CD4-positive, alpha-beta memory T cell (primary cell): Measurements from ENCODE around the gene HSPB6. TPM values are rescaled to one million over a fixed set of nuclear protein-coding genes. Genes with fewer than 3 reads are reported as not detected.

Experiments used
- CTCF ChIA-PET: fragments of 350-600 bp; sonication (Branson Sonifier 250); formaldehyde crosslinking; loops from one replicate; lab custom pipeline; 2021; ENCODE audit warnings: inconsistent platforms; ENCODE audit not compliant: partially characterized antibody; lab: Charles Lee
- POLR2A ChIA-PET: fragments of 350-600 bp; sonication (Branson Sonifier 250); formaldehyde crosslinking; loops from one replicate; lab custom pipeline; 2021; ENCODE audit not compliant: partially characterized antibody; lab: Charles Lee
- DNase-seq, 5 donors: peaks; one replicate each; pipeline versions ENCODE4 v3.0.0 to v3.0.0-alpha.2; 2020 to 2022; ENCODE audit warnings: mixed read lengths in 1 of 5
- H3K27ac ChIP-seq: one replicate; pipeline ENCODE4 v1.7.0; 2013; ENCODE audit warnings: low read depth, low read length
- H3K27me3 ChIP-seq: 2 replicates; pipeline ENCODE4 v1.7.0; 2013; ENCODE audit warnings: mild to moderate bottlenecking, low read length, moderate library complexity; ENCODE audit not compliant: insufficient read depth
- H3K36me3 ChIP-seq: 2 replicates; pipeline ENCODE4 v1.7.0; 2013; ENCODE audit warnings: mild to moderate bottlenecking, low read length, moderate library complexity; ENCODE audit not compliant: insufficient read depth
- H3K4me1 ChIP-seq: 2 replicates; pipeline ENCODE4 v1.7.0; 2013; ENCODE audit warnings: mild to moderate bottlenecking, low read length, moderate library complexity; ENCODE audit not compliant: insufficient read depth
- H3K4me3 ChIP-seq, 2 donors: one replicate each; pipeline ENCODE4 v1.7.0; 2013; ENCODE audit warnings: low read length in 2 of 2, mild to moderate bottlenecking in 1 of 2
- H3K9me3 ChIP-seq, 2 donors: one replicate each; pipeline ENCODE4 v1.7.0; 2013; ENCODE audit warnings: low read length in 2 of 2, control low read depth in 1 of 2; ENCODE audit not compliant: control insufficient read depth in 1 of 2
- H3K27ac Mint-ChIP-seq, 7 donors: one replicate each; pipeline ENCODE4 v1.8.0; 2020 to 2021; ENCODE audit warnings: mixed read lengths in 7 of 7, mild to moderate bottlenecking in 6 of 7, inconsistent platforms in 3 of 7, moderate library complexity in 3 of 7
- H3K27me3 Mint-ChIP-seq, 2 donors: one replicate each; pipeline ENCODE4 v1.8.0; 2020 to 2021; ENCODE audit warnings: mixed read lengths in 2 of 2
- H3K36me3 Mint-ChIP-seq, 2 donors: one replicate each; pipeline ENCODE4 v1.8.0; 2020 to 2021; ENCODE audit warnings: mixed read lengths in 2 of 2, inconsistent platforms in 1 of 2, mild to moderate bottlenecking in 1 of 2
- H3K4me1 Mint-ChIP-seq, 4 donors: one replicate each; pipeline ENCODE4 v1.8.0; 2020 to 2021; ENCODE audit warnings: mixed read lengths in 4 of 4, mild to moderate bottlenecking in 1 of 4
- H3K4me3 Mint-ChIP-seq, 8 donors: one replicate each; pipeline ENCODE4 v1.8.0; 2020 to 2021; ENCODE audit warnings: mixed read lengths in 8 of 8, mild to moderate bottlenecking in 7 of 8, moderate library complexity in 6 of 8, inconsistent platforms in 3 of 8
- H3K9me3 Mint-ChIP-seq, 8 donors: one replicate each; pipeline ENCODE4 v1.8.0; 2020 to 2021; ENCODE audit warnings: mixed read lengths in 8 of 8, mild to moderate bottlenecking in 5 of 8, inconsistent platforms in 3 of 8, moderate library complexity in 1 of 8
- intact Hi-C: fragments of 100-400 bp; cut with micrococcal nuclease; formaldehyde crosslinking; loops from one replicate; pipeline ENCODE4 v1.15.1; 2023
- polyA plus RNA-seq, 2 donors: library from polyadenylated mRNA; unstranded; fragments of 300-500 nt; fragmentation: Illumina TruSeq; gene quantifications; one replicate each; pipeline ENCODE4 v1.2.3, GENCODE V29; 2021
- total RNA-seq, 2 experiments: library from RNA; stranded (reverse); gene quantifications; one replicate each; pipeline ENCODE4 v1.2.3, GENCODE V29; 2021

HSPB6 gene
- total and polyA plus RNA-seq, 4 experiments from 2014 or later = not detected

- no peaks in the 10 kb centered on the region for H3K9me3 ChIP-seq
- Mint-ChIP-seq H3K27me3 (no peaks in the 10 kb centered on the region), H3K36me3 (peaks cover 38 to 65% of the 10 kb centered on the region in 2 donors), H3K27ac (peak overlapping the region; percentile 11 to 78 (median 52)), H3K4me1 (peaks cover 6 to 30% (median 21%) of the 10 kb centered on the region in 4 donors), H3K4me3 (peak overlapping the region in 1 of 8 donors; percentile 0), H3K9me3 (no peaks in the 10 kb centered on the region)
- no peak overlapping the region for H3K4me3 ChIP-seq
- peaks cover 63% of the 10 kb centered on the region for H3K36me3 ChIP-seq
- DNase-seq = no peak
- H3K4me1 ChIP-seq = peaks cover 15% of the 10 kb centered on the region
- ChIA-PET CTCF (no interaction called here), POLR2A (interaction anchor here (1.0 to 4.2 kb wide), 3 partner anchors 10 to 15 kb away, joined by 3 to 13 read pairs (median 3); partner anchors contain the start of genes LIN37, PSENEN and U2AF1L4)
- H3K27me3 ChIP-seq = no peaks in the 10 kb centered on the region
- intact Hi-C loops = no loop called here
- no peak overlapping the region for H3K27ac ChIP-seq
Measured at GRCh38 chr19:35734273-35734672, 22.6 kb downstream of the HSPB6 start.

DNA sequence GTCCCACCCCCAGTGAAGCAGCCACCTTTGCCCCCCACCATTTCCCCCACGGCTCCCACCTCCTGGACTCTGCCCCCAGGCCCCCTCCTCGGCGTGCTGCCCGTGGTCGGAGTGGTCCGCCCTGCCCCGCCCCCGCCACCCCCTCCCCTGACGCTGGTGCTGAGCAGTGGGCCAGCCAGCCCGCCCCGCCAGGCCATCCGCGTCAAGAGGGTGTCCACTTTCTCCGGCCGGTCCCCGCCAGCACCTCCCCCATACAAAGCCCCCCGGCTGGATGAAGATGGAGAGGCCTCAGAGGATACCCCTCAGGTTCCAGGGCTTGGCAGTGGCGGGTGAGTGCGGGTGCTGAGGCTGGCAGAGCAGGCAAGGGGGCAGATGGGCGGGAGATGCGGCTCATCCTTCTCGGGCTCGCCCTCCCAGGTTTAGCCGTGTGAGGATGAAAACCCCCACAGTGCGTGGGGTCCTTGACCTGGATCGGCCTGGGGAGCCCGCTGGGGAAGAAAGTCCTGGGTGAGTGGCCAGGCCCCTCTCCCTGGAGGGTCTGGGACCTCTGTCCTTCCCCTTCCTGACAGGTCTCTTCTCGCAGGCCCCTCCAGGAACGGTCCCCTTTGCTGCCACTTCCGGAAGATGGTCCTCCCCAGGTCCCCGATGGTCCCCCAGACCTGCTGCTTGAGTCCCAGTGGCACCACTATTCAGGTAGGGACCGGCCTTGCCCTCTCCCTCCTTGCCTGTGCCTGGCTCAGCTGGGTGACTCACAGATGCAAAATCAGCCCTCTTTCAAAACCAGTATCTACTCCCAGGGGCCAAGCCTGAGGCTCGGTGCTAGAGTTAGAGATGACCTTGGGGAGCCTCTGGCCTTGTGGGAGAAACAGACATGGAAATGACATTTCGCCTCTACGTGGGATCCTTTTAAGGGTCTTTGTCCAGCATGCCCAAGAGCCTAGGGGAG lies 23.4 kb downstream of the HSPB6 start:
- peaks cover 6 to 26% (median 19%) of the 10 kb centered on the region in 4 donors for H3K4me1 Mint-ChIP-seq
- Histone ChIP-seq H3K4me1 (peaks cover 15% of the 10 kb centered on the region), H3K9me3 (no peaks in the 10 kb centered on the region), H3K27ac (no peak overlapping the region), H3K4me3 (no peak overlapping the region), H3K27me3 (no peaks in the 10 kb centered on the region), H3K36me3 (peaks cover 64% of the 10 kb centered on the region)
- peak in 1 of 5 donors; percentile 25 for DNase-seq
- H3K4me3 Mint-ChIP-seq = no peak overlapping the region
- H3K9me3 Mint-ChIP-seq = no peaks in the 10 kb centered on the region
- intact Hi-C loops = no loop called here
- H3K27me3 Mint-ChIP-seq = no peaks in the 10 kb centered on the region
- POLR2A ChIA-PET = interaction anchor here (0.6 to 4.2 kb wide), 4 partner anchors 11 to 71 kb away, joined by 3 to 13 read pairs (median 3); partner anchors contain the start of genes LIN37, PSENEN and U2AF1L4
- CTCF ChIA-PET = no interaction called here
- H3K36me3 Mint-ChIP-seq = peaks cover 37 to 69% of the 10 kb centered on the region in 2 donors
- peak overlapping the region in 5 of 7 donors; percentile 42 to 75 (median 52) for H3K27ac Mint-ChIP-seq

GRCh38 chr19:35732540-35733179 lies 24.2 kb downstream of the HSPB6 start:
- Histone ChIP-seq H3K27ac (no peak overlapping the region), H3K36me3 (peaks cover 64% of the 10 kb centered on the region), H3K27me3 (no peaks in the 10 kb centered on the region), H3K4me1 (peaks cover 15% of the 10 kb centered on the region), H3K4me3 (no peak overlapping the region), H3K9me3 (no peaks in the 10 kb centered on the region)
- intact Hi-C loops = no loop called here
- ChIA-PET CTCF (no interaction called here), POLR2A (interaction anchor here (1.2 kb wide), 1 partner anchor 14 kb away, joined by 4 read pairs; the partner anchor contains the start of gene KMT2B)
- no peaks in the 10 kb centered on the region for H3K27me3 Mint-ChIP-seq
- peak in 1 of 5 donors; percentile 28 for DNase-seq
- peaks cover 6 to 24% (median 19%) of the 10 kb centered on the region in 4 donors for H3K4me1 Mint-ChIP-seq
- H3K27ac Mint-ChIP-seq = no peak overlapping the region
- H3K4me3 Mint-ChIP-seq = no peak overlapping the region
- H3K9me3 Mint-ChIP-seq = no peaks in the 10 kb centered on the region
- H3K36me3 Mint-ChIP-seq = peaks cover 42 to 74% of the 10 kb centered on the region in 2 donors

- Mint-ChIP-seq H3K27ac (no peak overlapping the region), H3K36me3 (peaks cover 45 to 73% of the 10 kb centered on the region in 2 donors), H3K9me3 (no peaks in the 10 kb centered on the region), H3K4me3 (no peak overlapping the region), H3K27me3 (no peaks in the 10 kb centered on the region), H3K4me1 (peaks cover 6 to 17% (median 13%) of the 10 kb centered on the region in 4 donors)
- Histone ChIP-seq H3K4me3 (no peak overlapping the region), H3K27ac (no peak overlapping the region), H3K9me3 (no peaks in the 10 kb centered on the region), H3K36me3 (peaks cover 70% of the 10 kb centered on the region), H3K27me3 (no peaks in the 10 kb centered on the region), H3K4me1 (peaks cover 7% of the 10 kb centered on the region)
- no peak for DNase-seq
- intact Hi-C loops = no loop called here
- ChIA-PET CTCF (no interaction called here), POLR2A (interaction anchor here (1.2 kb wide), 2 partner anchors 14 to 22 kb away, joined by 3 to 4 read pairs; partner anchors contain the start of gene KMT2B)
Measured at GRCh38 chr19:35731779-35732405, 24.9 kb downstream of the HSPB6 start.

DNA sequence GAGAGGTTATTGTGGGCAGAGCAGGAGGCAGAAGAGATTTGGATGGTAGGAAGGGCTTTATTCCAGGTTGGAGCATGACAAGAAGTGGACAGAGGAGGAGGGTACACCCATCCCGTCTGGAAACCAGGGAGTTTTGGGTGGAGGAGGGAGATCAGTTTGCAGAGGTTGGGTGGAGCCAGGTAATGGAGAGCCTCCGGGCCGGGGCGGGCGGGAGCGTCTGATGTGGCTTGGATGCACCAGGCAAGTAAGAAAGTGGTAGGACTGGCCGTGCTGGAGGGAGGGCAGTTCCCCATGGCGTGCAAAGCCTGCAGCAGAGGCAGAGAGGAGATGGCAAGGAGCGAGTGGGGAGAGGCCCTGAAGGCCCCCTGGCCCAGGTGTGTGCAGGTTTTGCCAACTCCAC lies 25.5 kb downstream of the HSPB6 start:
- no peaks in the 10 kb centered on the region for H3K9me3 ChIP-seq
- H3K4me1 Mint-ChIP-seq = peaks cover 4 to 17% (median 9%) of the 10 kb centered on the region in 4 donors
- H3K4me1 ChIP-seq = peaks cover 3% of the 10 kb centered on the region
- peaks cover 48 to 73% of the 10 kb centered on the region in 2 donors for H3K36me3 Mint-ChIP-seq
- no peak for DNase-seq
- intact Hi-C loops = no loop called here
- H3K4me3 Mint-ChIP-seq = no peak overlapping the region
- no peak overlapping the region for H3K27ac ChIP-seq
- POLR2A ChIA-PET = interaction anchor here (1.2 to 4.1 kb wide), 3 partner anchors 9 to 23 kb away, joined by 3 to 19 read pairs (median 4); partner anchors contain the start of gene KMT2B
- H3K36me3 ChIP-seq = peaks cover 75% of the 10 kb centered on the region
- H3K27ac Mint-ChIP-seq = peak overlapping the region in 3 of 7 donors; percentile 29 to 81 (median 43)
- CTCF ChIA-PET = no interaction called here
- no peak overlapping the region for H3K4me3 ChIP-seq
- H3K9me3 Mint-ChIP-seq = no peaks in the 10 kb centered on the region
- no peaks in the 10 kb centered on the region for H3K27me3 Mint-ChIP-seq
- no peaks in the 10 kb centered on the region for H3K27me3 ChIP-seq

GRCh38 chr19:35730326-35730725 lies 26.5 kb downstream of the HSPB6 start:
- peak overlapping the region in 2 of 7 donors; percentile 48 to 77 for H3K27ac Mint-ChIP-seq

More at GRCh38 chr19:35730326-35730725, 26.5 kb downstream of the HSPB6 start:
- ChIA-PET POLR2A (interaction anchor here (4.1 kb wide), 1 partner anchor 10 kb away, joined by 19 read pairs; no protein-coding TSS in a partner anchor), CTCF (no interaction called here)
- Histone ChIP-seq H3K4me1 (no peaks in the 10 kb centered on the region), H3K4me3 (no peak overlapping the region), H3K27me3 (no peaks in the 10 kb centered on the region), H3K36me3 (peaks cover 85% of the 10 kb centered on the region), H3K27ac (no peak overlapping the region), H3K9me3 (no peaks in the 10 kb centered on the region)
- no peak for DNase-seq
- H3K9me3 Mint-ChIP-seq = no peaks in the 10 kb centered on the region
- H3K36me3 Mint-ChIP-seq = peaks cover 54 to 75% of the 10 kb centered on the region in 2 donors
- peaks cover 3 to 12% (median 7%) of the 10 kb centered on the region in 4 donors for H3K4me1 Mint-ChIP-seq
- H3K27me3 Mint-ChIP-seq = no peaks in the 10 kb centered on the region
- intact Hi-C loops = no loop called here
- no peak overlapping the region for H3K4me3 Mint-ChIP-seq
